HepG2 (cell line): ENCODE measurements around the gene CUTC. TPM values are rescaled to one million over a fixed set of nuclear protein-coding genes. Genes with fewer than 3 reads are reported as not detected.

ENCODE experiments used
- ADNP ChIP-seq: sonication (generic); formaldehyde crosslinking; IDR thresholded peaks from 2 replicates; pipeline ENCODE4 v1.4.0; 2020; ENCODE audit warnings: missing genetic modification reagents
- CC2D1A ChIP-seq: sonication (generic); formaldehyde crosslinking; IDR thresholded peaks from 2 replicates; pipeline ENCODE4 v1.8.1; 2023; ENCODE audit warnings: mild to moderate bottlenecking, missing genetic modification reagents
- FOSL1 ChIP-seq: sonication (generic); formaldehyde crosslinking; IDR thresholded peaks from 2 replicates; pipeline ENCODE4 v1.9.0; 2021; ENCODE audit warnings: missing genetic modification reagents, borderline replicate concordance
- FOXC1 ChIP-seq: sonication (generic); formaldehyde crosslinking; IDR thresholded peaks from 2 replicates; pipeline ENCODE4 v1.8.0; 2022; ENCODE audit warnings: mild to moderate bottlenecking, missing genetic modification reagents, borderline replicate concordance
- GATA4 ChIP-seq: sonication (generic); IDR thresholded peaks from 2 replicates; pipeline ENCODE4 v1.6.1; 2016; ENCODE audit warnings: antibody characterized with exemption, low read depth, borderline replicate concordance
- HOXD1 ChIP-seq: sonication (generic); formaldehyde crosslinking; IDR thresholded peaks from 2 replicates; pipeline ENCODE4 v1.5.0; 2020; ENCODE audit warnings: missing genetic modification reagents
- KMT2B ChIP-seq: IDR thresholded peaks from 2 replicates; pipeline ENCODE4 v1.6.1; 2016; ENCODE audit warnings: missing genetic modification reagents, missing compliant biosample characterization
- NR1H2 ChIP-seq: sonication (generic); formaldehyde crosslinking; IDR thresholded peaks from 2 replicates; pipeline ENCODE4 v1.8.1; 2022; ENCODE audit warnings: low read depth, missing genetic modification reagents, borderline replicate concordance
- SRSF4 ChIP-seq: fragments of 200-400 bp; formaldehyde crosslinking; IDR thresholded peaks from one replicate; pipeline ENCODE4 v1.6.1; 2018; ENCODE audit warnings: mild to moderate bottlenecking, low read depth, low read length, moderate library complexity; ENCODE audit not compliant: poor library complexity, severe bottlenecking
- SSRP1 ChIP-seq: IDR thresholded peaks from 2 replicates; pipeline ENCODE4 v1.6.1; 2016; ENCODE audit warnings: control low read depth
- ZMYM2 ChIP-seq: sonication (generic); formaldehyde crosslinking; IDR thresholded peaks from 2 replicates; pipeline ENCODE4 v1.8.0; 2022; ENCODE audit warnings: mild to moderate bottlenecking, missing genetic modification reagents
- ZNF3 ChIP-seq: IDR thresholded peaks from 2 replicates; pipeline ENCODE4 v1.7.0; 2017; ENCODE audit warnings: inconsistent platforms
- ZNF383 ChIP-seq: sonication (generic); formaldehyde crosslinking; IDR thresholded peaks from 2 replicates; pipeline ENCODE4 v1.4.0; 2020; ENCODE audit warnings: missing genetic modification reagents, mild to moderate bottlenecking, borderline replicate concordance
- ZNF441 ChIP-seq: sonication (generic); formaldehyde crosslinking; IDR thresholded peaks from 2 replicates; pipeline ENCODE4 v1.7.0; 2021; ENCODE audit warnings: missing genetic modification reagents, borderline replicate concordance
- ZNF546 ChIP-seq: sonication (generic); formaldehyde crosslinking; conservative IDR thresholded peaks from 2 replicates; pipeline ENCODE4 v1.8.1; 2023; ENCODE audit warnings: mild to moderate bottlenecking, missing genetic modification reagents
- ZNF790 ChIP-seq: sonication (generic); formaldehyde crosslinking; IDR thresholded peaks from 2 replicates; pipeline ENCODE4 v1.8.0; 2022; ENCODE audit warnings: missing genetic modification reagents, mild to moderate bottlenecking, borderline replicate concordance
- polyA plus RNA-seq, 8 experiments: library from polyadenylated mRNA; depleted of rRNA in 3 of 8; stranded (reverse) in 7 of 8; unstranded in 1 of 8; fragments of >200 nt; fragmentation: Illumina TruSeq in 4 of 8; extraction: Trizol in 4 of 8; gene quantifications; 2 replicates each; pipeline versions ENCODE4 v1.2.1 to v1.2.3, GENCODE V29; 2011 to 2016; ENCODE audit warnings: low read depth in 4 of 8, missing spikeins in 1 of 8, mixed read lengths in 1 of 8; ENCODE audit not compliant: insufficient read depth in 1 of 8
- total RNA-seq, 5 experiments: library from RNA; depleted of rRNA; stranded (reverse); fragments of >200 nt; fragmentation: Illumina TruSeq; extraction: Trizol; gene quantifications; 2 replicates each; pipeline ENCODE4 v1.2.3, GENCODE V29; 2016; ENCODE audit warnings: low read depth in 1 of 5
- TF ChIP-seq, protein P1 (sequence below): sonication (generic); formaldehyde crosslinking; IDR thresholded peaks from 2 replicates; pipeline ENCODE4 v1.4.0; 2020; ENCODE audit warnings: low read depth, mild to moderate bottlenecking, missing genetic modification reagents
- TF ChIP-seq, protein P2 (sequence below), 2 experiments: fragments of 450-650 bp in 1 of 2; sonication (generic) in 1 of 2; formaldehyde crosslinking in 1 of 2; IDR thresholded peaks; 2 replicates each; pipeline versions ENCODE4 v1.6.1 to v1.8.0; 2016 to 2022; ENCODE audit warnings: antibody characterized with exemption in 1 of 2, mild to moderate bottlenecking in 1 of 2, missing genetic modification reagents in 1 of 2

Gene CUTC
- total and polyA plus RNA-seq, 2 of the 13 experiments (the other 11 are each of a cell fraction or from before 2014, with no cell fraction given) = 22.3 to 25.8 TPM

DNA sequence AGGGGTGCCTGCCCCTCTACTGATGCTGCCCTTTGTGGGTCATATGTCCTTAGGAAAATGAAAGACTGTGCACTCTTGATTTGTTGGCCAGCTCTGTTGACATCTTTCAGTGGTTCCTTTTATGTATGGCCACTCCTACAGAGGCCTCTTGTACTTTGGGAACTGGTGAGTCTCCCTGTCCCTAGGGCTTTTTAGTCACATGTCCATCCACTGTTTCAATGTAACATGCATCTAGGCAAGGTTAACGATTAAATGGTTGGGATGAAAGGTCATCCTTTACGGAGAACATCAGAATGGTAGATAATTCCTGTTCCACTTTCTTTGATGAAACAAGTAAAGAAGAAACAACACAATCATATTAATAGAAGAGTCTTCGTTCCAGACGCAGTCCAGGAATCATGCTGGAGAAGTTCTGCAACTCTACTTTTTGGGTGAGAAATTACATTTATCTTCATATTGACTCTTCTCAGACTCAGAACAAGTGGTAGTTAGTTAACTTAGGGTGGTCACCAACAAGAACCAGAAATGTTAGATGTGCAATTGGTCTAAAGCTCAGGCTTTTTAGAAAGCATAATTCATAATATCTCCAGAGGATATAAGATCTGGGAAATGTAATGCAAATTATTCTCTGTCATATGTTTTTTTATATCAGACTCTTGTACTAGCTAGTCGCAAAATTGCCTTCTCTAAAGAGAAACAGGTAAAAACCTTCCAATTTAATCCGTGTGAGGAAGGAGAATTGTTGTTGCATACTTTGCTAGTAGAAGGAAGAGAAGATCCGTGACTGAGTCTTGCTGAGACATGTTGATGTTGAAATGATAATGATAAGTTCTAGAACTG is 50.6 kb downstream of the CUTC start, which contains the start of gene ABCC2 (continued):
- no peak for TF ChIP-seq ZMYM2 (CRISPR knock-in tag)
- no peak for TF ChIP-seq ZNF546 (CRISPR knock-in tag)
- TF ChIP-seq, protein P1, sequence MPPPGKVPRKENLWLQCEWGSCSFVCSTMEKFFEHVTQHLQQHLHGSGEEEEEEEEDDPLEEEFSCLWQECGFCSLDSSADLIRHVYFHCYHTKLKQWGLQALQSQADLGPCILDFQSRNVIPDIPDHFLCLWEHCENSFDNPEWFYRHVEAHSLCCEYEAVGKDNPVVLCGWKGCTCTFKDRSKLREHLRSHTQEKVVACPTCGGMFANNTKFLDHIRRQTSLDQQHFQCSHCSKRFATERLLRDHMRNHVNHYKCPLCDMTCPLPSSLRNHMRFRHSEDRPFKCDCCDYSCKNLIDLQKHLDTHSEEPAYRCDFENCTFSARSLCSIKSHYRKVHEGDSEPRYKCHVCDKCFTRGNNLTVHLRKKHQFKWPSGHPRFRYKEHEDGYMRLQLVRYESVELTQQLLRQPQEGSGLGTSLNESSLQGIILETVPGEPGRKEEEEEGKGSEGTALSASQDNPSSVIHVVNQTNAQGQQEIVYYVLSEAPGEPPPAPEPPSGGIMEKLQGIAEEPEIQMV (CRISPR knock-in tag) = no peak
- no peak for TF ChIP-seq HOXD1
- TF ChIP-seq CC2D1A (CRISPR knock-in tag) = no peak
- TF ChIP-seq ZNF3 (CRISPR knock-in tag) = no peak
- TF ChIP-seq, protein P2, sequence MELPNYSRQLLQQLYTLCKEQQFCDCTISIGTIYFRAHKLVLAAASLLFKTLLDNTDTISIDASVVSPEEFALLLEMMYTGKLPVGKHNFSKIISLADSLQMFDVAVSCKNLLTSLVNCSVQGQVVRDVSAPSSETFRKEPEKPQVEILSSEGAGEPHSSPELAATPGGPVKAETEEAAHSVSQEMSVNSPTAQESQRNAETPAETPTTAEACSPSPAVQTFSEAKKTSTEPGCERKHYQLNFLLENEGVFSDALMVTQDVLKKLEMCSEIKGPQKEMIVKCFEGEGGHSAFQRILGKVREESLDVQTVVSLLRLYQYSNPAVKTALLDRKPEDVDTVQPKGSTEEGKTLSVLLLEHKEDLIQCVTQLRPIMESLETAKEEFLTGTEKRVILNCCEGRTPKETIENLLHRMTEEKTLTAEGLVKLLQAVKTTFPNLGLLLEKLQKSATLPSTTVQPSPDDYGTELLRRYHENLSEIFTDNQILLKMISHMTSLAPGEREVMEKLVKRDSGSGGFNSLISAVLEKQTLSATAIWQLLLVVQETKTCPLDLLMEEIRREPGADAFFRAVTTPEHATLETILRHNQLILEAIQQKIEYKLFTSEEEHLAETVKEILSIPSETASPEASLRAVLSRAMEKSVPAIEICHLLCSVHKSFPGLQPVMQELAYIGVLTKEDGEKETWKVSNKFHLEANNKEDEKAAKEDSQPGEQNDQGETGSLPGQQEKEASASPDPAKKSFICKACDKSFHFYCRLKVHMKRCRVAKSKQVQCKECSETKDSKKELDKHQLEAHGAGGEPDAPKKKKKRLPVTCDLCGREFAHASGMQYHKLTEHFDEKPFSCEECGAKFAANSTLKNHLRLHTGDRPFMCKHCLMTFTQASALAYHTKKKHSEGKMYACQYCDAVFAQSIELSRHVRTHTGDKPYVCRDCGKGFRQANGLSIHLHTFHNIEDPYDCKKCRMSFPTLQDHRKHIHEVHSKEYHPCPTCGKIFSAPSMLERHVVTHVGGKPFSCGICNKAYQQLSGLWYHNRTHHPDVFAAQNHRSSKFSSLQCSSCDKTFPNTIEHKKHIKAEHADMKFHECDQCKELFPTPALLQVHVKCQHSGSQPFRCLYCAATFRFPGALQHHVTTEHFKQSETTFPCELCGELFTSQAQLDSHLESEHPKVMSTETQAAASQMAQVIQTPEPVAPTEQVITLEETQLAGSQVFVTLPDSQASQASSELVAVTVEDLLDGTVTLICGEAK (IDR thresholded peaks at IDR 0.05) = no peak
- TF ChIP-seq, protein P2 (CRISPR knock-in tag; IDR thresholded peaks at IDR 0.05) = no peak
- TF ChIP-seq ZNF441 = peak; percentile 34; the same call in 1 of the 2 replicates
- peak; percentile 50; the same call in 1 of the 2 replicates for TF ChIP-seq GATA4
- no peak for TF ChIP-seq FOSL1 (CRISPR knock-in tag)
- no peak for TF ChIP-seq NR1H2 (CRISPR knock-in tag)
- TF ChIP-seq ADNP (CRISPR knock-in tag) = no peak
- no peak for TF ChIP-seq ZNF790
- no peak; the same call in 1 of the 2 replicates for TF ChIP-seq KMT2B (CRISPR knock-in tag)
- TF ChIP-seq FOXC1 (CRISPR knock-in tag) = no peak
- TF ChIP-seq SSRP1 = no peak
- no peak for TF ChIP-seq SRSF4
- no peak for TF ChIP-seq ZNF383
